ENCODE data around the gene ZFPM1.
A peak's percentile ranks its signal among the peaks of the same experiment; 100 is the strongest.

ZFPM1 gene

GRCh38 chr16:88452482-88453216, 431 bp upstream of the ZFPM1 start:
- DNase-seq, result peak; percentile 91

GRCh38 chr16:88453611-88454522, 787 bp downstream of the ZFPM1 start:
- no peak for DNase-seq

- DNase-seq, result no peak
Observed at GRCh38 chr16:88454523-88454947, 1.5 kb downstream of the ZFPM1 start.

GRCh38 chr16:88455610-88456355, 2.7 kb downstream of the ZFPM1 start:
- no peak for DNase-seq

GRCh38 chr16:88456356-88457292, 3.5 kb downstream of the ZFPM1 start:
- no peak for DNase-seq

- DNase-seq, result no peak
Observed at GRCh38 chr16:88458039-88458772, 5.1 kb downstream of the ZFPM1 start.

- DNase-seq, result no peak
Observed at GRCh38 chr16:88458773-88459235, 5.7 kb downstream of the ZFPM1 start.

GRCh38 chr16:88459366-88460073, 6.4 kb downstream of the ZFPM1 start:
- DNase-seq, result no peak

- no peak for DNase-seq
Observed at GRCh38 chr16:88460496-88461330, 7.6 kb downstream of the ZFPM1 start.

- no peak for DNase-seq
Observed at GRCh38 chr16:88461331-88462269, 8.5 kb downstream of the ZFPM1 start.

- no peak for DNase-seq
Observed at GRCh38 chr16:88462396-88462795, 9.3 kb downstream of the ZFPM1 start.

GRCh38 chr16:88463411-88463810, 10.3 kb downstream of the ZFPM1 start:
- DNase-seq, result no peak

GRCh38 chr16:88464447-88465318, 11.6 kb downstream of the ZFPM1 start:
- no peak for DNase-seq

GRCh38 chr16:88465387-88465983, 12.4 kb downstream of the ZFPM1 start:
- no peak for DNase-seq

- DNase-seq, result no peak
Observed at GRCh38 chr16:88466175-88466862, 13.2 kb downstream of the ZFPM1 start.

- no peak for DNase-seq
Observed at GRCh38 chr16:88466949-88467348, 13.9 kb downstream of the ZFPM1 start.
